ENCODE results near the gene SMU1.

DNA sequence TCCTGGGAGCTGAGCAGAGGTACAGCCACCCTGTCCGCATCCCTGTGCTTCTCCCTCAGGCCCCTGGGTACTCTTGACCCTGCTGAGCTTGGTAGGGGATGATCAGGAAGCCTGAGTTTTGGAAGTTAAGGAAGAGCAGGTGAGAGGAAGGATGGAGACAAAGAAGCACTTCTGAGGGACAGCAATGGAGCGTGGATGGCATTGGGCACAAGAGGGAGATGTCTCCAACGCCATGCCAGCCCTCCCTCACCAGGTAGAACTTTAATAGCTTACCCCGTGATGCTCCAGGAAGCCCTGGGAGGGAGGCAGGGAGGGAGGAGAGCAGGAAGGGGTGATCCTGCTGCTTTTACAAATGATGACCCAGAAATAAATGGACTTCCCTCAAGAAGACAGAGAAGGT, 29.9 kb upstream of the SMU1 start:
- TF ChIP-seq, protein P1, sequence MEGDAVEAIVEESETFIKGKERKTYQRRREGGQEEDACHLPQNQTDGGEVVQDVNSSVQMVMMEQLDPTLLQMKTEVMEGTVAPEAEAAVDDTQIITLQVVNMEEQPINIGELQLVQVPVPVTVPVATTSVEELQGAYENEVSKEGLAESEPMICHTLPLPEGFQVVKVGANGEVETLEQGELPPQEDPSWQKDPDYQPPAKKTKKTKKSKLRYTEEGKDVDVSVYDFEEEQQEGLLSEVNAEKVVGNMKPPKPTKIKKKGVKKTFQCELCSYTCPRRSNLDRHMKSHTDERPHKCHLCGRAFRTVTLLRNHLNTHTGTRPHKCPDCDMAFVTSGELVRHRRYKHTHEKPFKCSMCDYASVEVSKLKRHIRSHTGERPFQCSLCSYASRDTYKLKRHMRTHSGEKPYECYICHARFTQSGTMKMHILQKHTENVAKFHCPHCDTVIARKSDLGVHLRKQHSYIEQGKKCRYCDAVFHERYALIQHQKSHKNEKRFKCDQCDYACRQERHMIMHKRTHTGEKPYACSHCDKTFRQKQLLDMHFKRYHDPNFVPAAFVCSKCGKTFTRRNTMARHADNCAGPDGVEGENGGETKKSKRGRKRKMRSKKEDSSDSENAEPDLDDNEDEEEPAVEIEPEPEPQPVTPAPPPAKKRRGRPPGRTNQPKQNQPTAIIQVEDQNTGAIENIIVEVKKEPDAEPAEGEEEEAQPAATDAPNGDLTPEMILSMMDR (tag by site-specific recombination; IDR thresholded peaks at IDR 0.05): no peak
- TF ChIP-seq ZNF626 (tag by site-specific recombination; IDR thresholded peaks at IDR 0.05): no peak
- TF ChIP-seq ZNF19 (tag by site-specific recombination; IDR thresholded peaks at IDR 0.05; ENCODE audit: low read depth): no peak
- TF ChIP-seq, protein P2, sequence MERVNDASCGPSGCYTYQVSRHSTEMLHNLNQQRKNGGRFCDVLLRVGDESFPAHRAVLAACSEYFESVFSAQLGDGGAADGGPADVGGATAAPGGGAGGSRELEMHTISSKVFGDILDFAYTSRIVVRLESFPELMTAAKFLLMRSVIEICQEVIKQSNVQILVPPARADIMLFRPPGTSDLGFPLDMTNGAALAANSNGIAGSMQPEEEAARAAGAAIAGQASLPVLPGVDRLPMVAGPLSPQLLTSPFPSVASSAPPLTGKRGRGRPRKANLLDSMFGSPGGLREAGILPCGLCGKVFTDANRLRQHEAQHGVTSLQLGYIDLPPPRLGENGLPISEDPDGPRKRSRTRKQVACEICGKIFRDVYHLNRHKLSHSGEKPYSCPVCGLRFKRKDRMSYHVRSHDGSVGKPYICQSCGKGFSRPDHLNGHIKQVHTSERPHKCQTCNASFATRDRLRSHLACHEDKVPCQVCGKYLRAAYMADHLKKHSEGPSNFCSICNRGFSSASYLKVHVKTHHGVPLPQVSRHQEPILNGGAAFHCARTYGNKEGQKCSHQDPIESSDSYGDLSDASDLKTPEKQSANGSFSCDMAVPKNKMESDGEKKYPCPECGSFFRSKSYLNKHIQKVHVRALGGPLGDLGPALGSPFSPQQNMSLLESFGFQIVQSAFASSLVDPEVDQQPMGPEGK (tag by site-specific recombination; IDR thresholded peaks at IDR 0.05): no peak
- TF ChIP-seq YY1 (tag by site-specific recombination; IDR thresholded peaks at IDR 0.05): no peak
- TF ChIP-seq, protein P3, sequence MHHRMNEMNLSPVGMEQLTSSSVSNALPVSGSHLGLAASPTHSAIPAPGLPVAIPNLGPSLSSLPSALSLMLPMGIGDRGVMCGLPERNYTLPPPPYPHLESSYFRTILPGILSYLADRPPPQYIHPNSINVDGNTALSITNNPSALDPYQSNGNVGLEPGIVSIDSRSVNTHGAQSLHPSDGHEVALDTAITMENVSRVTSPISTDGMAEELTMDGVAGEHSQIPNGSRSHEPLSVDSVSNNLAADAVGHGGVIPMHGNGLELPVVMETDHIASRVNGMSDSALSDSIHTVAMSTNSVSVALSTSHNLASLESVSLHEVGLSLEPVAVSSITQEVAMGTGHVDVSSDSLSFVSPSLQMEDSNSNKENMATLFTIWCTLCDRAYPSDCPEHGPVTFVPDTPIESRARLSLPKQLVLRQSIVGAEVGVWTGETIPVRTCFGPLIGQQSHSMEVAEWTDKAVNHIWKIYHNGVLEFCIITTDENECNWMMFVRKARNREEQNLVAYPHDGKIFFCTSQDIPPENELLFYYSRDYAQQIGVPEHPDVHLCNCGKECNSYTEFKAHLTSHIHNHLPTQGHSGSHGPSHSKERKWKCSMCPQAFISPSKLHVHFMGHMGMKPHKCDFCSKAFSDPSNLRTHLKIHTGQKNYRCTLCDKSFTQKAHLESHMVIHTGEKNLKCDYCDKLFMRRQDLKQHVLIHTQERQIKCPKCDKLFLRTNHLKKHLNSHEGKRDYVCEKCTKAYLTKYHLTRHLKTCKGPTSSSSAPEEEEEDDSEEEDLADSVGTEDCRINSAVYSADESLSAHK (tag by site-specific recombination; IDR thresholded peaks at IDR 0.05): no peak
- no peak for TF ChIP-seq ZNF549 (tag by site-specific recombination; IDR thresholded peaks at IDR 0.05)
- no peak for TF ChIP-seq OVOL3 (tag by site-specific recombination; IDR thresholded peaks at IDR 0.05)
- TF ChIP-seq ZBTB21 (tag by site-specific recombination; IDR thresholded peaks at IDR 0.05): no peak
- TF ChIP-seq ZBTB1 (tag by site-specific recombination; IDR thresholded peaks at IDR 0.05): no peak
- no peak for TF ChIP-seq ZNF169 (tag by site-specific recombination; IDR thresholded peaks at IDR 0.05)
